ENCODE results near the gene TC2N.

DNA sequence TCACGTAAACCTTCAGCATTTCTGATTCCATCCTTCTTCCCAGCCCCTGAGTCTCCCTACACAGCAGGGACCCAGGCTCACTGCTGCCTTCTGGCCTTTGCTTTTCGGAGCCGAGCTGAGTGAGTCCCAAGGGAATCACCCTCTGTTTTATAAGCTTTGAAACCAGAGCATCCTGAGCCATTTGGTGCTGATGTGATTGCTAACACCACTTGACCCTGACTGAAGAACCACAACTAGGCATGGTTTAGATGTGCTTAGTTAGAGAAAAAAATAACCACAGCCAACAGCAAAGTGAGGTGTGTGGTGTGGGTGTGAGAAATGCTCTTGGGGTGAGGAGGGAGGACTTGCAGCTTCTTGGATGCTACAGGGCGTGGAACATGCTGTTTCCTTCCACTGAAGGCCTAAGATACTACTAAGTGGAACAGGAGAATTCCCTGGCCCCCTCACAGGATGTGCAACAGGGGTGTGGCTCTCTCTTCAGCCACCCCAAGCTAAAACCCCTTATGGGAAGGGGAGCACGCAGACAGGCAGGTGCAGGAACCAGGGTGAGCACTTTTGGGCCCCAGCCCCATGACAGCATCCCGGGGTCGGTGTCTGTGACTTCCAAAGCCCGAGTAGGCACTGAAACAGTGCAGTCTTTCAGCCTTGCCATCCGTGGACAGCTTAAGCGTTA is at the start of gene TC2N:
- TF ChIP-seq, protein P1, sequence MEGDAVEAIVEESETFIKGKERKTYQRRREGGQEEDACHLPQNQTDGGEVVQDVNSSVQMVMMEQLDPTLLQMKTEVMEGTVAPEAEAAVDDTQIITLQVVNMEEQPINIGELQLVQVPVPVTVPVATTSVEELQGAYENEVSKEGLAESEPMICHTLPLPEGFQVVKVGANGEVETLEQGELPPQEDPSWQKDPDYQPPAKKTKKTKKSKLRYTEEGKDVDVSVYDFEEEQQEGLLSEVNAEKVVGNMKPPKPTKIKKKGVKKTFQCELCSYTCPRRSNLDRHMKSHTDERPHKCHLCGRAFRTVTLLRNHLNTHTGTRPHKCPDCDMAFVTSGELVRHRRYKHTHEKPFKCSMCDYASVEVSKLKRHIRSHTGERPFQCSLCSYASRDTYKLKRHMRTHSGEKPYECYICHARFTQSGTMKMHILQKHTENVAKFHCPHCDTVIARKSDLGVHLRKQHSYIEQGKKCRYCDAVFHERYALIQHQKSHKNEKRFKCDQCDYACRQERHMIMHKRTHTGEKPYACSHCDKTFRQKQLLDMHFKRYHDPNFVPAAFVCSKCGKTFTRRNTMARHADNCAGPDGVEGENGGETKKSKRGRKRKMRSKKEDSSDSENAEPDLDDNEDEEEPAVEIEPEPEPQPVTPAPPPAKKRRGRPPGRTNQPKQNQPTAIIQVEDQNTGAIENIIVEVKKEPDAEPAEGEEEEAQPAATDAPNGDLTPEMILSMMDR (IDR thresholded peaks at IDR 0.05; ENCODE audit: borderline replicate concordance, extremely low read depth, low read length, poor library complexity, severe bottlenecking) = no peak
- TF ChIP-seq EZH2 (IDR thresholded peaks at IDR 0.05; ENCODE audit: borderline replicate concordance, low read depth, low read length, severe bottlenecking) = no peak

Measured in DND-41 (cell line).